BLaER1 treated with 17β-estradiol and CSF1 and Interleukin-3, amounts not matched to agents 10 nM and 100 nM (cell line): ENCODE results near the gene GMDS.
A peak's percentile ranks its signal among the peaks of the same experiment; 100 is the strongest.

Experiments used
- H3K27ac ChIP-seq, 11 experiments: shearing (Covaris generic); formaldehyde crosslinking; 2 replicates each; pipeline ENCODE4 v1.8.1; 2022
- H3K27me3 ChIP-seq, 11 experiments: shearing (Covaris generic); formaldehyde crosslinking; 2 replicates each; pipeline ENCODE4 v1.8.1; 2022
- H3K36me3 ChIP-seq, 11 experiments: shearing (Covaris generic); formaldehyde crosslinking; 2 replicates each; pipeline ENCODE4 v1.8.1; 2022
- H3K4me1 ChIP-seq, 10 experiments: shearing (Covaris generic); formaldehyde crosslinking; 2 replicates each; pipeline ENCODE4 v1.8.1; 2022
- H3K4me2 ChIP-seq, 11 experiments: shearing (Covaris generic); formaldehyde crosslinking; 2 replicates each; pipeline ENCODE4 v1.8.1; 2022
- H3K4me3 ChIP-seq, 10 experiments: shearing (Covaris generic); formaldehyde crosslinking; 2 replicates each; pipeline ENCODE4 v1.8.1; 2022
- H3K9ac ChIP-seq, 11 experiments: shearing (Covaris generic); formaldehyde crosslinking; 2 replicates each; pipeline ENCODE4 v1.8.1; 2022
- H3K9me3 ChIP-seq, 11 experiments: shearing (Covaris generic); formaldehyde crosslinking; replicated peaks in 1 of 11; 2 replicates each; pipeline ENCODE4 v1.8.1; 2022
- H4K20me1 ChIP-seq, 11 experiments: shearing (Covaris generic); formaldehyde crosslinking; 2 replicates each; pipeline ENCODE4 v1.8.1; 2022
- Cebpa-rat ChIP-seq, 11 experiments: shearing (Covaris generic); IDR thresholded peaks; 2 replicates each; pipeline ENCODE4 v1.8.1; 2022

Gene GMDS

GRCh38 chr6:1657116-1657770 lies 588.2 kb downstream of the GMDS start:
- no peak overlapping the region for H3K27ac ChIP-seq
- H3K4me1 ChIP-seq = peaks cover 7 to 32% (median 24%) of the 10 kb centered on the region in 10 experiments; a peak in 17 of 20 replicates
- no peaks in the 10 kb centered on the region; a peak in 2 of 22 replicates for H4K20me1 ChIP-seq
- H3K9me3 ChIP-seq = peaks cover 0 to 12% (median 0%) of the 10 kb centered on the region in 11 experiments; a peak in 5 of 22 replicates
- TF ChIP-seq Cebpa-rat (IDR thresholded peaks at IDR 0.05) = no peak
- 0 out of 22 replicates have a peak overlapping the region, but pooled peaks of 1 of the 11 experiments have one; percentile 21 for H3K9ac ChIP-seq
- H3K36me3 ChIP-seq = no peaks in the 10 kb centered on the region; a peak in 1 of 22 replicates
- peaks cover 0 to 3% (median 0%) of the 10 kb centered on the region in 11 experiments; a peak in 3 of 22 replicates for H3K27me3 ChIP-seq
- H3K4me2 ChIP-seq = peak overlapping the region in 9 of 11 experiments; percentile 14 to 84 (median 67); a peak in 18 of 22 replicates
- H3K4me3 ChIP-seq = no peak overlapping the region; a peak in 1 of 20 replicates

- H3K4me2 ChIP-seq = peak overlapping the region in 2 of 11 experiments; percentile 30 to 47; a peak in 3 of 22 replicates
- no peak overlapping the region for H3K4me3 ChIP-seq
- 0 out of 22 replicates have a peak, but pooled peaks cover 0 to 6% (median 0%) of the 10 kb centered on the region in 11 experiments for H4K20me1 ChIP-seq
- peaks cover 7 to 26% (median 19%) of the 10 kb centered on the region in 10 experiments; a peak in 17 of 20 replicates for H3K4me1 ChIP-seq
- no peak for TF ChIP-seq Cebpa-rat (IDR thresholded peaks at IDR 0.05)
- H3K36me3 ChIP-seq = no peaks in the 10 kb centered on the region
- H3K27me3 ChIP-seq = no peaks in the 10 kb centered on the region; a peak in 1 of 22 replicates
- H3K9ac ChIP-seq = no peak overlapping the region
- peak overlapping the region in 1 of 11 experiments; percentile 54; a peak in 1 of 22 replicates for H3K27ac ChIP-seq
- H3K9me3 ChIP-seq = peaks cover 0 to 1% (median 0%) of the 10 kb centered on the region in 11 experiments; a peak in 2 of 22 replicates
Measured at GRCh38 chr6:1654054-1654453, 591.4 kb downstream of the GMDS start.

GRCh38 chr6:1652842-1653241 lies 592.6 kb downstream of the GMDS start:
- no peak for TF ChIP-seq Cebpa-rat (IDR thresholded peaks at IDR 0.05)
- Histone ChIP-seq H3K27ac (no peak overlapping the region), H3K4me2 (peak overlapping the region in 1 of 11 experiments; percentile 41; a peak in 1 of 22 replicates), H3K36me3 (no peaks in the 10 kb centered on the region), H3K4me1 (peaks cover 7 to 18% (median 13%) of the 10 kb centered on the region in 10 experiments; a peak in 17 of 20 replicates), H3K9ac (no peak overlapping the region), H3K4me3 (no peak overlapping the region), H3K9me3 (no peaks in the 10 kb centered on the region), H3K27me3 (no peaks in the 10 kb centered on the region; a peak in 1 of 22 replicates), H4K20me1 (0 out of 22 replicates have a peak, but pooled peaks cover 0 to 6% (median 0%) of the 10 kb centered on the region in 11 experiments)

GRCh38 chr6:1651362-1651761 lies 594.0 kb downstream of the GMDS start:
- Histone ChIP-seq H3K4me3 (no peak overlapping the region), H3K36me3 (no peaks in the 10 kb centered on the region), H3K9me3 (no peaks in the 10 kb centered on the region), H3K9ac (no peak overlapping the region), H3K4me2 (no peak overlapping the region), H3K27ac (no peak overlapping the region), H3K4me1 (peaks cover 0 to 18% (median 0%) of the 10 kb centered on the region in 10 experiments; a peak in 6 of 20 replicates), H3K27me3 (no peaks in the 10 kb centered on the region), H4K20me1 (0 out of 22 replicates have a peak, but pooled peaks cover 0 to 6% (median 0%) of the 10 kb centered on the region in 11 experiments)
- no peak for TF ChIP-seq Cebpa-rat (IDR thresholded peaks at IDR 0.05)

GRCh38 chr6:1645466-1646185 lies 599.8 kb downstream of the GMDS start:
- Histone ChIP-seq H3K4me3 (no peak overlapping the region), H3K36me3 (no peaks in the 10 kb centered on the region), H3K9ac (no peak overlapping the region), H3K27me3 (peaks cover 0 to 6% (median 0%) of the 10 kb centered on the region in 11 experiments; a peak in 3 of 22 replicates), H3K4me1 (peaks cover 22 to 54% (median 47%) of the 10 kb centered on the region in 10 experiments), H3K9me3 (no peaks in the 10 kb centered on the region), H3K27ac (no peak overlapping the region), H4K20me1 (peaks cover 0 to 18% (median 0%) of the 10 kb centered on the region in 11 experiments; a peak in 6 of 22 replicates), H3K4me2 (peak overlapping the region in 9 of 11 experiments; percentile 61 to 89 (median 74); a peak in 12 of 22 replicates)
- no peak for TF ChIP-seq Cebpa-rat (IDR thresholded peaks at IDR 0.05)

- Histone ChIP-seq H3K36me3 (no peaks in the 10 kb centered on the region), H3K4me2 (peak overlapping the region; percentile 60 to 89 (median 70))
Measured at GRCh38 chr6:1644516-1645060, 600.8 kb downstream of the GMDS start.

GRCh38 chr6:1643830-1644445 lies 601.5 kb downstream of the GMDS start:
- Histone ChIP-seq H3K4me1 (peaks cover 22 to 70% (median 55%) of the 10 kb centered on the region in 10 experiments), H3K27ac (no peak overlapping the region), H4K20me1 (peaks cover 0 to 18% (median 0%) of the 10 kb centered on the region in 11 experiments; a peak in 6 of 22 replicates), H3K36me3 (no peaks in the 10 kb centered on the region; a peak in 1 of 22 replicates), H3K4me2 (peak overlapping the region; percentile 60 to 89 (median 70); a peak in 21 of 22 replicates), H3K27me3 (peaks cover 0 to 6% (median 0%) of the 10 kb centered on the region in 11 experiments; a peak in 3 of 22 replicates), H3K4me3 (0 out of 20 replicates have a peak overlapping the region, but pooled peaks of 1 of the 10 experiments have one; percentile 21), H3K9ac (no peak overlapping the region), H3K9me3 (no peaks in the 10 kb centered on the region)
- no peak for TF ChIP-seq Cebpa-rat (IDR thresholded peaks at IDR 0.05)

More at GRCh38 chr6:1644516-1645060, 600.8 kb downstream of the GMDS start:
- Histone ChIP-seq H3K27ac (no peak overlapping the region), H3K4me3 (0 out of 20 replicates have a peak overlapping the region, but pooled peaks of 1 of the 10 experiments have one; percentile 21), H3K9ac (no peak overlapping the region), H4K20me1 (peaks cover 0 to 18% (median 0%) of the 10 kb centered on the region in 11 experiments; a peak in 6 of 22 replicates), H3K27me3 (peaks cover 0 to 6% (median 0%) of the 10 kb centered on the region in 11 experiments; a peak in 3 of 22 replicates), H3K9me3 (no peaks in the 10 kb centered on the region), H3K4me1 (peaks cover 22 to 65% (median 55%) of the 10 kb centered on the region in 10 experiments)
- no peak for TF ChIP-seq Cebpa-rat (IDR thresholded peaks at IDR 0.05)

GRCh38 chr6:1643111-1643510 lies 602.3 kb downstream of the GMDS start:
- no peak overlapping the region for H3K27ac ChIP-seq
- H3K9ac ChIP-seq = no peak overlapping the region
- H3K4me2 ChIP-seq = peak overlapping the region in 10 of 11 experiments; percentile 1 to 89 (median 72); a peak in 18 of 22 replicates
- H3K9me3 ChIP-seq = no peaks in the 10 kb centered on the region
- no peak for TF ChIP-seq Cebpa-rat (IDR thresholded peaks at IDR 0.05)
- H3K27me3 ChIP-seq = peaks cover 0 to 6% (median 0%) of the 10 kb centered on the region in 11 experiments; a peak in 3 of 22 replicates
- H3K4me3 ChIP-seq = no peak overlapping the region
- no peaks in the 10 kb centered on the region; a peak in 1 of 22 replicates for H3K36me3 ChIP-seq
- H3K4me1 ChIP-seq = peaks cover 22 to 74% (median 56%) of the 10 kb centered on the region in 10 experiments
- H4K20me1 ChIP-seq = peaks cover 0 to 18% (median 0%) of the 10 kb centered on the region in 11 experiments; a peak in 6 of 22 replicates
